ENCODE results near the gene SIPA1L3.

Gene SIPA1L3

GRCh38 chr19:37938353-37938752 is 31.3 kb downstream of the SIPA1L3 start:
- Histone ChIP-seq H4K20me1 (ENCODE audit: low read depth, low read length) (no peaks in the 10 kb centered on the region), H3K9me3 (ENCODE audit: insufficient read depth, low read length) (peaks cover 5% of the 10 kb centered on the region; the same call in 1 of the 2 replicates), H3K27me3 (ENCODE audit: low read length) (no peaks in the 10 kb centered on the region), H2AFZ (ENCODE audit: low read depth, low read length, severe bottlenecking) (no peak overlapping the region), H3K9ac (ENCODE audit: low read length) (no peak overlapping the region), H3K9me2 (replicated peaks; ENCODE audit: insufficient read depth, low read length) (no peaks in the 10 kb centered on the region), H3K79me2 (ENCODE audit: insufficient read depth, low read length) (peaks cover 98% of the 10 kb centered on the region), H3K27ac (ENCODE audit: low read depth, low read length) (peak overlapping the region; percentile 51), H3F3A (ENCODE audit: insufficient read depth) (peaks cover 5% of the 10 kb centered on the region; the same call in 1 of the 2 replicates), H3K36me3 (ENCODE audit: low read length) (peaks cover 36% of the 10 kb centered on the region), H3K4me2 (ENCODE audit: low read depth, low read length, poor library complexity, severe bottlenecking) (no peak overlapping the region), H3K4me3 (ENCODE audit: insufficient read depth, low read length, poor library complexity, severe bottlenecking) (no peak overlapping the region)
- TF ChIP-seq, protein P1, sequence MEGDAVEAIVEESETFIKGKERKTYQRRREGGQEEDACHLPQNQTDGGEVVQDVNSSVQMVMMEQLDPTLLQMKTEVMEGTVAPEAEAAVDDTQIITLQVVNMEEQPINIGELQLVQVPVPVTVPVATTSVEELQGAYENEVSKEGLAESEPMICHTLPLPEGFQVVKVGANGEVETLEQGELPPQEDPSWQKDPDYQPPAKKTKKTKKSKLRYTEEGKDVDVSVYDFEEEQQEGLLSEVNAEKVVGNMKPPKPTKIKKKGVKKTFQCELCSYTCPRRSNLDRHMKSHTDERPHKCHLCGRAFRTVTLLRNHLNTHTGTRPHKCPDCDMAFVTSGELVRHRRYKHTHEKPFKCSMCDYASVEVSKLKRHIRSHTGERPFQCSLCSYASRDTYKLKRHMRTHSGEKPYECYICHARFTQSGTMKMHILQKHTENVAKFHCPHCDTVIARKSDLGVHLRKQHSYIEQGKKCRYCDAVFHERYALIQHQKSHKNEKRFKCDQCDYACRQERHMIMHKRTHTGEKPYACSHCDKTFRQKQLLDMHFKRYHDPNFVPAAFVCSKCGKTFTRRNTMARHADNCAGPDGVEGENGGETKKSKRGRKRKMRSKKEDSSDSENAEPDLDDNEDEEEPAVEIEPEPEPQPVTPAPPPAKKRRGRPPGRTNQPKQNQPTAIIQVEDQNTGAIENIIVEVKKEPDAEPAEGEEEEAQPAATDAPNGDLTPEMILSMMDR (IDR thresholded peaks at IDR 0.05; ENCODE audit: insufficient read depth, low read length, poor library complexity, severe bottlenecking), result no peak
- no peak for TF ChIP-seq EZH2phosphoT487 (conservative IDR thresholded peaks at IDR 0.05; ENCODE audit: low read length)

GRCh38 chr19:37941782-37942515 is 34.9 kb downstream of the SIPA1L3 start:
- no peak overlapping the region for H2AFZ ChIP-seq (ENCODE audit: low read depth, low read length, severe bottlenecking)
- H3F3A ChIP-seq (ENCODE audit: insufficient read depth), result peaks cover 8% of the 10 kb centered on the region
- H3K9me2 ChIP-seq (replicated peaks; ENCODE audit: insufficient read depth, low read length), result no peaks in the 10 kb centered on the region
- H3K4me2 ChIP-seq (ENCODE audit: low read depth, low read length, poor library complexity, severe bottlenecking), result no peak overlapping the region
- H3K36me3 ChIP-seq (ENCODE audit: low read length), result peaks cover 3% of the 10 kb centered on the region; the same call in 1 of the 2 replicates
- TF ChIP-seq, protein P1 (IDR thresholded peaks at IDR 0.05; ENCODE audit: insufficient read depth, low read length, poor library complexity, severe bottlenecking), result no peak
- TF ChIP-seq EZH2phosphoT487 (conservative IDR thresholded peaks at IDR 0.05; ENCODE audit: low read length), result no peak
- no peak overlapping the region for H3K27ac ChIP-seq (ENCODE audit: low read depth, low read length)
- H3K27me3 ChIP-seq (ENCODE audit: low read length), result no peaks in the 10 kb centered on the region
- no peaks in the 10 kb centered on the region for H3K9me3 ChIP-seq (ENCODE audit: insufficient read depth, low read length)
- H4K20me1 ChIP-seq (ENCODE audit: low read depth, low read length), result no peaks in the 10 kb centered on the region
- H3K4me3 ChIP-seq (ENCODE audit: insufficient read depth, low read length, poor library complexity, severe bottlenecking), result no peak overlapping the region
- H3K9ac ChIP-seq (ENCODE audit: low read length), result no peak overlapping the region
- peaks cover 98% of the 10 kb centered on the region for H3K79me2 ChIP-seq (ENCODE audit: insufficient read depth, low read length)

- Histone ChIP-seq H3K36me3 (ENCODE audit: low read length) (peaks cover 3% of the 10 kb centered on the region; the same call in 1 of the 2 replicates), H3F3A (ENCODE audit: insufficient read depth) (peaks cover 8% of the 10 kb centered on the region), H3K79me2 (ENCODE audit: insufficient read depth, low read length) (peaks cover 95% of the 10 kb centered on the region), H3K4me2 (ENCODE audit: low read depth, low read length, poor library complexity, severe bottlenecking) (no peak overlapping the region), H3K9me3 (ENCODE audit: insufficient read depth, low read length) (no peaks in the 10 kb centered on the region), H3K4me3 (ENCODE audit: insufficient read depth, low read length, poor library complexity, severe bottlenecking) (no peak overlapping the region), H3K9me2 (replicated peaks; ENCODE audit: insufficient read depth, low read length) (no peaks in the 10 kb centered on the region), H4K20me1 (ENCODE audit: low read depth, low read length) (no peaks in the 10 kb centered on the region), H3K9ac (ENCODE audit: low read length) (no peak overlapping the region), H3K27ac (ENCODE audit: low read depth, low read length) (no peak overlapping the region), H2AFZ (ENCODE audit: low read depth, low read length, severe bottlenecking) (no peak overlapping the region), H3K27me3 (ENCODE audit: low read length) (no peaks in the 10 kb centered on the region)
- TF ChIP-seq, protein P1 (IDR thresholded peaks at IDR 0.05; ENCODE audit: insufficient read depth, low read length, poor library complexity, severe bottlenecking), result no peak
- no peak for TF ChIP-seq EZH2phosphoT487 (conservative IDR thresholded peaks at IDR 0.05; ENCODE audit: low read length)
Measured at GRCh38 chr19:37942516-37942902, 35.5 kb downstream of the SIPA1L3 start.

All from SU-DHL-6 (cell line).